ENCODE data around the gene THAP10.

GRCh38 chr15:70931821-70932220, 39.6 kb upstream of the THAP10 start:
- TF ChIP-seq, protein P1, sequence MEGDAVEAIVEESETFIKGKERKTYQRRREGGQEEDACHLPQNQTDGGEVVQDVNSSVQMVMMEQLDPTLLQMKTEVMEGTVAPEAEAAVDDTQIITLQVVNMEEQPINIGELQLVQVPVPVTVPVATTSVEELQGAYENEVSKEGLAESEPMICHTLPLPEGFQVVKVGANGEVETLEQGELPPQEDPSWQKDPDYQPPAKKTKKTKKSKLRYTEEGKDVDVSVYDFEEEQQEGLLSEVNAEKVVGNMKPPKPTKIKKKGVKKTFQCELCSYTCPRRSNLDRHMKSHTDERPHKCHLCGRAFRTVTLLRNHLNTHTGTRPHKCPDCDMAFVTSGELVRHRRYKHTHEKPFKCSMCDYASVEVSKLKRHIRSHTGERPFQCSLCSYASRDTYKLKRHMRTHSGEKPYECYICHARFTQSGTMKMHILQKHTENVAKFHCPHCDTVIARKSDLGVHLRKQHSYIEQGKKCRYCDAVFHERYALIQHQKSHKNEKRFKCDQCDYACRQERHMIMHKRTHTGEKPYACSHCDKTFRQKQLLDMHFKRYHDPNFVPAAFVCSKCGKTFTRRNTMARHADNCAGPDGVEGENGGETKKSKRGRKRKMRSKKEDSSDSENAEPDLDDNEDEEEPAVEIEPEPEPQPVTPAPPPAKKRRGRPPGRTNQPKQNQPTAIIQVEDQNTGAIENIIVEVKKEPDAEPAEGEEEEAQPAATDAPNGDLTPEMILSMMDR (IDR thresholded peaks at IDR 0.05): no peak
- TF ChIP-seq POLR2A (IDR thresholded peaks at IDR 0.05): no peak
